ENCODE data around the gene PRIMA1.

PRIMA1 gene

DNA sequence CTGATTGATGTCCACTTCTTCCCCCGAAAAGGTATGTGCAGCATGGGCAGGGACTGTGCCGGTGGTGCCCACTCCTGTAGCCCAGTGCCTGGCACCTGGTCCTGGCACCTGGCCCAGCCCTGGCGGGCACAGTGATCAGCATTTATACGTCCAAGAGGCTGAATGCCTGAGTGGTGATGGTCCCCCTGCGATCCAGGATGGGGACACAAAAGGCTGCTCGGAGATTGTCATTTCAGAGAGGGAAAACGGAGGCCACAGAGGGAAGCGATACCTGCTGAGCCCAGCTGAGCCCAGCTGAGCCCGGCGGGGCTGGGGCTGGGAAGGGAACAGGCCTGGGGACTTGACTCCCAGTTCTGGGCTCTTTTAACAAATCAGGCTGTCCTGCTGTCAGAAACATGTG is 55.8 kb downstream of the PRIMA1 start:
- DNase-seq (ENCODE audit: low read depth in 2 of 2), result no peak

DNA sequence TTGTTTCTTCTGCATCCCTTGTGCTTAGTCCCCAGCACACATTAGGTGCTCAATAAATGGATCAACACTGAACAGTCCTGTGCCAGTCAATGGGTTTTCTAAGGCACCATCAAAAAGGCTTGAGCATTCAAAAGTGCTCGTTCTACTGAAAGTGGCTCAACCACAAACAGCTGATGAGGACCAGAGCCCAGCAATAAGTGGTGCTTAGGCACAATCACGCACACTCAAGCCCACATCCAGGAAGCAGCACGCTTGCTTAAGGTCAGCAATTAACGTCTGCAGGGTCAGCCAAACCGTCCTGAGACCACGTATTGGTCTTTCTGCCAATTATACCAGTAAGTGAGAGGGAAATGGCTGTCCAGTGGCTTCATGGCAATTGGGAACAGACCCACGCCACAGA is 56.5 kb downstream of the PRIMA1 start:
- DNase-seq (ENCODE audit: low read depth in 2 of 2), result no peak

- no peak for DNase-seq (ENCODE audit: low read depth in 2 of 2)
These were observed 58.3 kb downstream of the PRIMA1 start for GRCh38 chr14:93729993-93730392.

GRCh38 chr14:93728651-93729016 is 59.7 kb downstream of the PRIMA1 start:
- DNase-seq (ENCODE audit: low read depth in 2 of 2), result no peak

- no peak for DNase-seq (ENCODE audit: low read depth in 2 of 2)
These were observed 60.2 kb downstream of the PRIMA1 start for GRCh38 chr14:93727917-93728650.

DNA sequence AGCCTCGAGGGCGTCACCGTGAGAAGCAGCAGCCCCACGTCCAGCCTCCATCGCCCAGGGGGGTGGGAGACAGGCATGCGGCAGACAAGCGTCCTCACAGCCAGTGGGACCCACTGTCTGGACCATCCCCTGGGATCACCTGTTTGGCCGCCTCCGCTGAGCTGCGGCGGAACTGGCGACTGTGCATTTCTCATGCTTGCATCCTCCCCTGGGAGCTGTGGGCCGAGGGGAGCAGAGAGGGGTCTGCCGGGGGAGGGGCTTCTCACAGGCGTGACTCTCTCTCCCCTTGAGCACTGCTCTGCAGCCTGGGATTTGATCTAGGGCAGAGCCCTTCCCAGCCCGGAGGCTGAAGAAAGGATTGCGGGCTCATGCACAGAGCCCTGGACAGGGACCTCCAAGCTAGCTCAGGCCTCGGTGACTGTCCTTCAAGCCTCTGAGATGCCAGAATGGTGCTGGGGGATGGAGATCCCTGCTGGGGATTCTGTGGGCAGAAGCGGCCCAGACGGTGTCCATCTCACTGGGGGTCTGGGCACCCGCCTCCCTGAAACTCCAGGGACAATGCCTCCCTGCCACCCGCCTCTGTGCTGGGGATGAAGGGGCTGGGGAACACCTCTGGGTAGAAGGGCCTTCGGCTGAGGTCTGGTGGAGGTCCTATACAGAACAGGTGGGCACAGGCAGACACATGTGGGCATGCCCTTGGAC is 61.1 kb downstream of the PRIMA1 start:
- DNase-seq (ENCODE audit: low read depth in 2 of 2), result no peak

- DNase-seq (ENCODE audit: low read depth in 2 of 2), result no peak
These were observed 62.3 kb downstream of the PRIMA1 start for GRCh38 chr14:93725993-93726392.

GRCh38 chr14:93725002-93725582 is 63.2 kb downstream of the PRIMA1 start:
- no peak for DNase-seq (ENCODE audit: low read depth in 2 of 2)

DNA sequence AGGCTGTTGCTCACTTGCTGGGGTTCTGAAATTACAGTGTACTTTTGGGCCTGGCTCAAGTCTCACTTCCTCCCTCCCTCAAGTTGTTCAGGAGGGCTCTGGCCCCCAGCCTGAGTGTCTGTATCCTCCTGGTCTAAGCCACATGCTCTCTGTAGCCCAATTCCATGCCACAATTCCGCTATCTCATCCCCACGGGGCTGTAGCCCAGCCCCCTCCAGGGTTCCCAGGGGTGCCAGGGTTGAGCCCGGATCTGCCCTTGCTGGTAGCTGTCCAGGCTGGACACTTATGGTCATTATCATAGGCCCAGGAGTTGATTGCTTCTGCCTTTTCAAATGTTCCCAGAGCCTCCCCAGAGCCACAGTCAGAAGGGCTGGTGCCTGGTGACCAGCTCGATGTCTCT is 65.3 kb downstream of the PRIMA1 start:
- DNase-seq (ENCODE audit: low read depth in 2 of 2), result no peak

- DNase-seq (ENCODE audit: low read depth in 2 of 2), result no peak
These were observed 67.3 kb downstream of the PRIMA1 start for GRCh38 chr14:93720981-93721483.

DNA sequence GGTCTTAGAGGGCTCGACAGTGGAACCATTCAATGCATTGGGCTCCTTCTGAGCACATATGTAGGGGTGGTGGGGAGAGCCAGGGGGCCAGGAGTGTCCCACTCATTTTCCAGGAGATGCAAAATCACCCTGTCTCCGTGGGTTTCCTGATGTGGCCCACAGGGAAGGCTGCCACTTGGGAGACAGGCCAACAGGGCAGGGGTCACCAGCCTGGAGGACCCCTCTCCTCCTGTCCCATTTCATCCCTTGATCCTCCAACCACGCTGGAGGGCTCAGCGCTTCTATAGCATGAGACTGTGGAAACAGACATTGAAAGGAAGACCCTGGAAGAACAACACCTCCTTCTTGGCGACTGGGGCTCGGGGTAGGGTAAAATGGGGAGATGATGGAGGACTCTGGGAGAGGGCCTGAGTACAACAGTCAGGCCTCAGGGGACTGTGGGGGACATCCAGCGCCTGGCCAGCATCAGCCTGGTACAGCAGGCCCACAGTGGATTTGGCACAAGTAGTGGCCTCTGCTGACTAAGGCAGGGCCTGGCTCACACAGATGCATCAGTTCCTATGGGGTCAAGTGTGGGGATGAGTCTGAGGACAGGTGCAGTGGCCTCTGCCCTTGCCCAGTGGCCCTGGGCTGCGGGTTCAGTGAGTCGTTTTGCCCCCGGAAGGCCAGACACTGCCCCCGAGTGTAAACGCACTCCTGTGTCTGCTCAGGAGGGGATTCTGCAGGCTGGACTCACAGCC is 68.0 kb downstream of the PRIMA1 start:
- DNase-seq (ENCODE audit: low read depth in 2 of 2), result no peak

GRCh38 chr14:93719256-93719655 is 69.0 kb downstream of the PRIMA1 start:
- DNase-seq (ENCODE audit: low read depth in 2 of 2), result no peak

- no peak for DNase-seq (ENCODE audit: low read depth in 2 of 2)
These were observed 70.5 kb downstream of the PRIMA1 start for GRCh38 chr14:93717668-93718320.

DNA sequence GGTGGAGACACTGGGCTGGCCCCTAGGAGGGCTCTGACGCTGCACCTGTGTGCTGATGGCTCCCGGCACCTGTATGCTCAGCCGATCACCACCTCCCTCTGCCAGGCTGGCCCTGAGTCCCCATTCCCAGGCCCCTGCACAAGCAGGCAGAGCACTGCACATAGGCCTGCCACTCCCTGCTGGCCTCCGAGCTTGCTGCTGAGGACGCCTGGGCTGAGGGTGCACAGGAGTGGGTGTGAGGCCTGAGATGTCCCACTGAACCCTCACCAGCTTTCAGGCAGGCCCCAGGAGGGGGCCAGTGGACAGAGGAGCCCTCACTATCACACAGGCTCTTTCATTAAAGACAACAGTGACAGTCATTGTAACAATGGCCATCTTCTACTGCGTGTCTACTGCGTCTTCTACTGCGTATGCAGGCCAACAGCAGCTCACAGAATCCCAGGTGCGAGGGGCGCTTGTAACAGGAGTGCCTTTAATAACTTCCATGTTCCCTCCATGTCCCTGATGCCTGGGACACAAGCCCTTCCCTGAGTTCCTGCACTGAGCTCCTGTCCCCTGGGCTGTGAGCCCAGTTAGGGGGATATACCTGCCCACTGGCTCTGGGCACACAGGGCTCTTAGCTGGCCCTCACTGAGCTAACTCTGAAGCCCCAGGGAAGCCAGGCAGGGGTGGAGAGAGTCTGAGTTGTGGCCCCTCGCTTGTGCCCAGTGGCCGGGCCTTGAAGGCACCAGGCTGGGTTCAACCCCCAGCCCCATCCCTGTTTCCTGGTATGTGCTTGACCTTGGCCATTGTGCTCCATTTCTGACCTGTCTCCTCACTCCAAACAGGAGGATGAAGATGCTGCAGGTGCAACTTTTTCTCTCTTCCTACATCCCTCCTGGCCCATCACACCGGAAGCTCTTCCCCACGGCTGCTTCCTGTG is 71.3 kb downstream of the PRIMA1 start:
- no peak for DNase-seq (ENCODE audit: low read depth in 2 of 2)

DNA sequence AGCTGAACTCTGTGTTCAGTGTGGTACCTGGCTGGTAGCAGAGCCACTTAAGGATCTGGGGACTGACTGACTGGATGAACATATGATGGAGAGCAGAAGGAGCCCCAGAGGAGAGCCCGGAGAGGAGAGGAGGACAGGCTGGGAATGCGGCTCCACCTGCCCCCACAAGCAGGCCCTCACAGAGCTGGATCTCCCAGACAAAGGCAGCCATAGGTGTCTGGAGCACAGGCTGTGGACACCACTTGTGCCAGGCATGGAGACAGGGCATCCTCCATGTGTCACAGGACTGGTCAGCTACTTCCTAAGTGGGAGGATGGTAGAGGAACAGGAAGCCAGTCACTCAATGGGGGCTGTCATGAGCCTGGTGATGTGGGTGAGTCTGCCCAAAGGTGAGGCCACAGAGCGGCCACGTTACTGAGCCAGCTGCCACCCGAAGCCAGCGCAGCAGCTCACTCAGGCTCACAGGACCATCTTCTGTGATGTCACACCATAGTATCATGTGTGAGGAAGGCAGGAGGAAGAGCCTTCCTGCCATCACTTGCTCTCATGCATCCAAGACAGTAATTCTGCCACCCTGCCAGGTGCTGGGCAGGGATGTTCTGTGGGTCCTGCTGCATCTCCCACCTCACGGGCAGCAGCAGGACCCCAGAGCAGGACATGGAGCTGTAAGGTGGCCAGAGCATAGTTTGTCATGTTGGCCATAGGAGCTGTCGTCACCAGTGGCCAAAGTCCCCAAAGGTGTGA is 72.1 kb downstream of the PRIMA1 start:
- no peak for DNase-seq (ENCODE audit: low read depth in 2 of 2)

DNA sequence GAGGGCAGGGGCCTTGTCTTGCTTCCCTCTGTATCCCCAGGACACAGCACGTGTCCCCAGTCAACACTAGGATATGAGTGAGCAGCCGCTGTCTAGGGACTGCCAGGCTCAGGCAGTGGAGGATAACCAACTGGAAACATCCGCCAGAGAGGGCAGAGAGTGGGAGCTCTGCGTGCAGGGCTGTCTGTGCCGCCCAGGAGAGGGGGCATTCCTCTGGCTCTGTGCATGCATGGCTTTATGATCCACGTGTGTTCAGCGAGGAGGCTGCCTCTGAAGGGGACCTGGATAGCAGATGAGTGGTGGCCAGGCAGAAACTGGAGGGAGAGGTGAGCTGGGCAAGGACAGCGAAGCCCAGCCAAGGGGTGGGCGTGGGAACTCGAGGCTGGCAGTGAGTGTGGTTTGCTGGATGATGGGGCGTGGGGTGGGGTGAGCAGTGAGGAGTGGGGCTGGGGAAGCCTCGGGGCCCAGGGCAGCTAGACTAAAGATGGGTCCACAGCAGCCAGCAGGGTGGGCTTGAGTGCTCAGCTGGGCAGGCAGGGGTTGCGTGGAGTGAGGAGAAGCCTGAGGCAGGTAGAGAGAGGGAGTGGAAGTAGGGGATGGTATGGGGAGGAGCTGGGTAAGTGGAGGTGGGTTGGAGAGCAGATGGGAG is 72.9 kb downstream of the PRIMA1 start:
- DNase-seq (ENCODE audit: low read depth in 2 of 2), result no peak

- no peak for DNase-seq (ENCODE audit: low read depth in 2 of 2)
These were observed 73.7 kb downstream of the PRIMA1 start for GRCh38 chr14:93714605-93715004.

DNA sequence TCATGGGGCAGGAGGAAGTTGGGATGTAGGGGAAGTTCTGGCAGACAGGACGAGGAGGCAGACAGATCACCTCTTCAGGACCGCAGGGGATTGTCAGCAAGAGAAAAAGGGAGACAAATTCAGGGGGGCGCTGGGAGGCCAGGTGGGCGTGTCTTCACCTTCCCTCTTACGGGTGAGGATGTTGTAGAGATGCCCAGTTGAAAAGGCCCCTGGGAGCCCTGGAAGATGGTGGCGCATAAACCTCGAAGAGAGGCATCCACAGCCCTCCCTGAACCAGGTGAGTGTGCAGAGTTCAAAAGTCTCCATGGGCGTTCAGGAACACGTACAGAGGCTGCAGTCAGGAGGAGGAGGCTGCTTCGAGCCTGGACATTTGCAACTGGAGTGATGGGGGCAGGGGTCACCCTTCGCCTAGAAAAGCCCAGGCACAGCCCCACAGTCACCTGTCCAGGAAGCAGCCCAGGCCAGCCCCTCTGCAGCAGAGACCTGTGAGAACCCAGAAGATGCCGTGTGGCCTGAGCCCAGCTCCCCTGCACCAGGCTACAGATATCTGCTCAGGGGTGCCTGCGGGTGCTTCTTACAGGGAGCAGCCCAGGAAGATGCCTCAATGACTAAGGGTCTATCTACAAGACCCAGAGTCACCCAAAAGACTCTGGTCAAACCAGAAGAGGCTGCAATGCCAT is 74.4 kb downstream of the PRIMA1 start:
- DNase-seq (ENCODE audit: low read depth in 2 of 2), result no peak

All from stimulated activated CD8-positive, alpha-beta memory T cell treated with anti-CD3 and anti-CD28 coated beads, Interleukin-2, amount 100 ng/mL, for 48 hours (primary cell).